Activated T-cell treated with anti-CD3 and anti-CD28 coated beads, Interleukin-2, amount 50 U/mL, for 1 hour (primary cell): ENCODE results near the gene ENPP7.
A peak's percentile ranks its signal among the peaks of the same experiment; 100 is the strongest.

ENCODE experiments used
- DNase-seq: peaks from one replicate; pipeline ENCODE4 v3.0.0-alpha.2; 2020

The ENPP7 gene

DNA sequence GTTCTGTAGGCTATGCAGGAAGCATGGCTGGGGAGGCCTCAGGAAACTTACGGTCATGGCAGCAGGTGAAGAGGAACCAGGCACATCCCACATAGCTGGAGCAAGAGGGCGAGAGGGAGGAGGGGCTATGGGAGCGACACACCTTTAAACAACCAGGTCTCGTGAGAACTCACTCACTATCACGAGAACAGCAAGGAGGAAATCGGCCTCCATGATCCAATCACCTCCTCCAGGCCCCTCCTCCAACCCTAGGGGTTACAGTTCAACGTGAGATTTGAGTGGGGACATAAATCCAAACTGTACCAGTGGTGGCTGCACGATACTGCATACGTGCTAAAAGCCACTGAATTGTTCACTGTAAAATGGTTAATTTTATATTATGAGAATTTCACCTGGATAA, 26.1 kb upstream of the ENPP7 start:
- DNase-seq, result no peak

DNA sequence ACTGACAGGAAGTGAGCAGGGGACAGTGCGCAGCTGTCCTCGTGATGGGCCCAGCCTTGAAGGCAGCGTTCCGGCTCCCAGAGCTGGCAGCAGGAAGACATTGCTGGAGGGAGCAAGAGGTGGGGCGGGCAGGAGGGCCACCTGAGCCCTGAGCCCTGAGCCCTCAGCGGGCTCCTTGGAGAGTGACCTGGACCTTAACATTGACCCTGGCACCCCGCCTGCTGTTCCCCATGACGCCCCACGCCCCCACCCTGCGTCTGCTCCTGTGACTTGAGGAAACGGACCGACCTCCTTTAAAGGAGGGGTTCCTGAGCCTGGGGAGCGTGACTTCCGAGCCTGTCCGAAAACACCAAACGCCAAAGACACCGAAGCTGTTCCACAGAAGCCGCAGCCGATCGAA, 25.1 kb upstream of the ENPP7 start:
- no peak for DNase-seq

DNA sequence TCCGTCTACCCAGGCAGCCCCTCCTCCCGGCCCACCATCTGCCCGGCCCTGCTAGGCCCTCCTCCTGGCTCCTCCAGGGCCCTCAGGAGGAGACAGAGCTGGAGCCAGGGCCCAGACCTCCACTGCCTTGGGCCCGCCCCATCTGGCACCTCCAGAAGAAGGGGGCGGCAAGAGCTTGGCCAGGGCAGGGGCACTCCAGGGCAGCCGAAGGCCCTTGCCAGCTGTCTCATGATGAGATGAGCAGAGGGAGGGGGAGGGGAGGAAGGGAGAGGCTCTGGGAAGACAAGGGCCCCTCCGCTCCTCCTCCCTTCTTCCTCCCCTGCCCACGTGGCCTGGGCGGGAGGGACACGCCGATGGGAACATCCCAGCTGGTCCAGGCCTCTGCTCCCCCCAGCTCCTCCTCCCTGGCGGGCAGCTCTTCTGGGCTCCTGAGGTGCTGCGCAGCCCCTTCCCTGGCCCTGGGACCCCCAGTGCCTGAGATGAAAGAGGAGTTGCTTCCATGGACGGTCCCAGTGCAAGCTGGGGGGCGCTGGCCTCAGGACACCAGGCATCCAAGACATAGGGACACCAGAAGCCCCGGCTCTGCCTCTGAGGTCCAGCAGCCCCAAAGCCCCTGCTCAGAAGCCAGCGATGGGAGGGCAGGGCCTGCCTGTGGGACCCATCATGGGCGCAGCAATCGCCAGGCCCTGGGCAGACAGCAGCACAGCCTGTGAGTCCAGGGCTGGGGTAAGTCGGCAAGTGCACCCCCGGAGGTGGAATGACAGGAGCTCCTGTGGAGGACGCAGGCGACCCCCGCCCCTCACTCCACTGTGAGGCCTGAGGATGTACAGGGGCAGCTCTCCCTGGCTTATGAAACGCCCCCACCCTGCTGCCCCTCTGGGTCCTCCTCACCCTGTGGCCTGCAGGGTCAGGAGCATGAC, 23.6 kb upstream of the ENPP7 start:
- DNase-seq, result no peak

DNA sequence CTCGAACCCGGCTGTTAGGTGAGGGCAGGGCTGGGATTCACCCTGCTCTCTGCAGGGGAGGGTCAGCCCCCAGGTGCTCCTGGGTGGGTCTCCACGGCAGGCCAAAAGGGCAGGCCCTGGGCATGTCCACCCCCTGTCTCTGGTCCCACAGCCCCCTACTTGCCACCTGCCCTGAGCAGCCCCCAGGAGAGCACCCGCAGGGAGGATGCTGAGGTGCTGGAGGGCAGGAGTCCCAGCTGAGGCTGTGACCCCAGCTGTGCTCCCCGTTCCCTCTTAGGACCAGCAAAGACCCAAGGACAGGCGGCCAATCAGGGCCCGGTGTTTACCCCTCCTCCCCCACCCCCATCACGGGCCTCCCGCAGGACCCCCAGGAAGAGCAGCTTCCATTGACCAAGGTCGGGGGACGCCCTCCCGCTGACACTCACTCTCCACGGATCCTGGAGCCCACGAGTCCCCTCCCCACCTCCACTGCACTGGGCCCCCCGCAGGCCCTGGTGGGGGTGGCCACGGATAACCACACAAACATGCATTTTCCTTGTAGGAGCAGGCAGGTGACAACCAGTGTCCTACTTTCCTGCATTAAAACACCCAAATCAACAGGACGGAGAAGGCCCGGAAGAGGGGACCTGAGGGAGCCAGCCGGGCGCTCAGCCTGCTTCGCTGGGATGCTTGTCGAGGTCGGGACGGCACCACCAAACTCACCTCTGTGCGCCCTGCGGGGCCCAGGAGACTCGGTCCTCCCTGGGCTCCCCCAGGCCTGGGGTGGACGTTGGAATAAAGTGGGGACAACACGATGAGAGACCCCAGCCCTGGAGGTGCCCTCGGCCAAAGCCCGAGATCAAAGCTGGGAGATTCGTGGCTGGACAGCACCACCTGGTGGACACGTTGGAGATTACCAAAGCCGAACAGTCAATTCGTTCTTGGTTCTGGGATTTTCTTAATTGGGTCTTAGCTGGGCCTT, 22.5 kb upstream of the ENPP7 start:
- peak; percentile 66 for DNase-seq

DNA sequence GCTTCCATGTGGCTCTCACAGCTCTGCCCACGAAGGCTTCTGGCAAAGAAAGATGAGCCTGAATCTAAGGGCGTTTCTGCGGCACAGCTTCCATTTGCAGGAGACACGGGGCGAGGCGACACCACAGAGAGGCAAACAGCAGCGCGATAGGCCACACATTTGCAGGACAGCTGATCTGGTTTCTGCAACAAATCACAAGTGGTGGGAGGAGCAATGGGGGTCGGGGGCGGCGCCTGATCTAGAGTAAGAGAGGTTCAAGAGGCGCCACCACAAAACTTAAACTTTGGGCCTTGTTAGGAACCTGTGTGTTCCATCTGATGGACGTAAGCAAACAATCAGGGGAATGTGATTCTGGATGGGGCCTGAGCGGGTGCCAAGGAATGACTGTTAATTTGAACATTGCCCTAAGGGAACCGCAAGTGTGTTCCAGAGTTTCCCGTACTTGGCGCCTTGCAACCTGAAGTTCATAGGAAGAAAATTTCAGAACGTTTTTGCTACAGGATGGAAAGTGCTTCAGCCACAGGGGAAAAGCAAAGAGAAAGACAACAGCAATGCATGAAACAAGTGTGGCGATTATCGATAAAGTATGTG, 18.9 kb upstream of the ENPP7 start:
- no peak for DNase-seq

DNA sequence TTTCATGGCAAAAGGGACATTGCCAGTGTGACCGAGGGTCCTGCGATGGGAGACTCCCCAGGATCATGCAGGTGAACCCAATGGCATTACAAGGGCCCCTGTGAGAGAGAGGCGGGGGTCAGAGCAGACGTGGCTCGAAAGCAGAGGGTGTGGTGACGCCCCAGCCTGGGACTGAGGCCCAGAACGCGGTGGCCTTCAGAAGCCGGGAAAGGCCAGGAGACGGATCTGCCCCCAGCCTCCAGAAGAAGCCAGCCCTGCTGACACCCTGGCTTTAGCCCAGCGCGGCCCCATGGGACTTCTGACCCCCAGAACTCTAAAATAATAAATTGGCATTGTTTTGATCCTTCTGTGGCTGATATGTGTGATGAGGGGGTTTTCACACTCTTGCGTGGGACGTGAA, 17.4 kb upstream of the ENPP7 start:
- DNase-seq, result no peak

DNA sequence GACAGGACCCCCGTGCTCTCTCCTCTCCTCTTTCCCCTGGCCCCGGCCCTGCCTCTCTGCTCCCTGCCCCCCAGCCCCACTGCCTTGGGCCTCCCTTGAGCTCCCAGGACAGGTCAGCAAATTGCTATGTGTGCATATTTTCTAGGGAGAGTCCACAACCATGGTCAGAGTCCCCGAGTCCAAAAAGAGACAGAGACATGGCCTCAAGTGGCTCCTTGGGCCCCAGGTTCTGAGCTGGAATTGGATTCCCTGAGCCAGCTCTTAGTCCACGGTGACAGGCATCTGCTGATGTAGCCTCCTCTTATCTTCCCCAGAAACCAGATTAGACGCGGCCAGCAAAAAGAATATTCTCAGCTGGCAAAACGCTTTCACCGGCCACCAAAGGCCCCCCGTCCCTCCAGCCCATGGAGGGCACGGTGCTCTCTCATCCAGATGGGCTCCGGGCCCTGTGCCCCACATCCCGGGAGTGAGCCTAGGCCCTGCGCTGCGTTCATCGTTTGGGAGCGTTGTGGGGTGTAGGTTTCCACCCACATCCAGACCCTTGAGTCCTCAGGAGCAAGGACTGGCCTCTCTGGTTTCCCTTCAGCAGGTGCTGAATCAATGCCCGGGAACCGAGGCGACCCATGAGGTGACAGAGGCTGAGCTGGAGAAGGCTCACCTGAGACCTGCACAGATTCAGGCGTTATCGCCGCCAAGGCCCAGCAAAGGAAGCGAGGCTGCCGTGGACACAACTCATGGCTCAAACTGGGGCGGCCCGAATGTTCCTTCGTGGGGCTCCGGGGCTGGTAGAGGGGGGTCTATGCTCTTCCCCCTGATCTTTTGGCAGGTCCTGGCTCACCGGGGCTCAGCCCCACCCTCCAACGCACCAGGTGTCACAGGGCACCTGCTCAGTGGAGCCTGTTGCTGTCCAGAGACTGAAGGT, 16.3 kb upstream of the ENPP7 start:
- DNase-seq, result no peak

DNA sequence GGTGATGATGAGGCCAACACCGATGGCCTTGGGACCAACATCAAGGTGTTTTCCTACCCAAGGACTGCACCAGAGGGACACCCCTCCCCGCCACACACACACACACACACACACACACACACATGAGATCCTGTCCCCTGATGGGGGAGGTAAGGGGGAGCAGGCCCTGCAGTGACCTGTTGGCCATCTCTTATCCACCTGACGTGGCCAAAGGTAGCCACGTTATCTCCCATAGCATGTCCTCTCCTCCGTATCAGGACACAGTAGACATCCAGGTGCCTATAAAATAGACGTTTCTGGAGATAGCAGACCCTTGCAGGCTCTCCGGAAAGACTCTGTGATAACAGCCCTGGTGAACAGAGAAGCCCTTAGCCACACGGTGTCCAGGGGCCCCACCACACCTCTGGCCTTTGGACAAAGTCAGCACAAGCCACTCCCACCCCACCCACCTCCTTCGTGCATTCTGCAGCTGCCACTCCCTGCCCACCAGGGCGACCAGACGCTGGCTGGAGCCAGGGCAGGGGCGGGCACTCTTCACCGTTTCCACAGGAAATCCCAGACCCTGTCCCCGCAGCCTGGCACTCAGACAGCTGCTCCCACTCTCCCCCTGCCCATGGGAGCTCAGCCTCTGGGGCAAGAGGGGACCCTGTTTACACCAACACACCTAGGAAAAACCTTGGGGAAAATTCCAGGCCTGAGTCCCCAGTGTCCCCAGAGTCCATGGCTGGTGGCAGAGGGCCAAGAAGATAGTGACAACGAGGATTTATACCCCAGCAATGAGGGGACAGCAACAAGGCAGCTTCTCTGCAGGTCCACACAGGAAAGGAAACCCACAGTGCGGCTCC, 15.4 kb upstream of the ENPP7 start:
- DNase-seq, result no peak

DNA sequence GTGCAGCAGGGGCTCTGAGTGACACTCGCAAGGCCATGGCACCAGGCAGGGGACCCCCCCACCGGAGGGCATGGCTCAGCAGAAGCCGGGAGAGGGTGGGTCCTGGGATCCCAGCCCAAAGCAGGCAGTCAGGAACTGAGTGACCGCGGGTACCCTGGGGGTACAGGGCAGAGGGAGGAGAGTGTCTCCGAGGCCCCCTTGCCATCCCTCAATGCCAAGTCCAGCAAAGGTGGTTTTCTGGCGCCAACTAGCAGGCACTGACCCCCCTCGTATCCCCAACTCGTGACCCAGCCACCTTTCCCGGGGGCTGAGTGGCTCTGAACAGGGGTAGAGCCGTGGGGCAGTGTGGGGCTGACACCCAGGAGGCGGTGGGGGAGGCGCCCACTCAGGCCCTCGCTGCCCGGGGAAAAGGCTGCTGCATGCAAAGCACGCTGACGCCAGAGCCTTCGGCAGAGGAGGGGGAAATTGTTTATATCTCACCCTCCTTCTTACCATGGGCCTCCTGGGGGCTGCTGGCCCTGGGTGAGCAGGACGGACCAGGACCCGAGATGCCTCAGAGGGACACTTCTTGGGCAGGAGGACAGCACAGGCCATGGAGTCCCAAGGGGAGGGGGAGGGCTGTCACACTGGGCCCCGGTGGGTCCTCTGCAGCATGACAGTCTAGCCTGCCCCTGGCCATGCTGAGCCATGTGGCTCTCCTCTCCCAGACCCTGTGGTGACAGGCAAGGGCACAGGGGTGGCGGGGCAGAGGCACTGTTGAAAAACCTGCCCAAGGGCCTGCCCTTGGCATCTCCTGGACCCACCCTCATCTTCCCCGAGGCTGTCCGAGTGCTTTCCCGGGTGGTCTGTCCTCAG, 14.6 kb upstream of the ENPP7 start:
- DNase-seq, result no peak

DNA sequence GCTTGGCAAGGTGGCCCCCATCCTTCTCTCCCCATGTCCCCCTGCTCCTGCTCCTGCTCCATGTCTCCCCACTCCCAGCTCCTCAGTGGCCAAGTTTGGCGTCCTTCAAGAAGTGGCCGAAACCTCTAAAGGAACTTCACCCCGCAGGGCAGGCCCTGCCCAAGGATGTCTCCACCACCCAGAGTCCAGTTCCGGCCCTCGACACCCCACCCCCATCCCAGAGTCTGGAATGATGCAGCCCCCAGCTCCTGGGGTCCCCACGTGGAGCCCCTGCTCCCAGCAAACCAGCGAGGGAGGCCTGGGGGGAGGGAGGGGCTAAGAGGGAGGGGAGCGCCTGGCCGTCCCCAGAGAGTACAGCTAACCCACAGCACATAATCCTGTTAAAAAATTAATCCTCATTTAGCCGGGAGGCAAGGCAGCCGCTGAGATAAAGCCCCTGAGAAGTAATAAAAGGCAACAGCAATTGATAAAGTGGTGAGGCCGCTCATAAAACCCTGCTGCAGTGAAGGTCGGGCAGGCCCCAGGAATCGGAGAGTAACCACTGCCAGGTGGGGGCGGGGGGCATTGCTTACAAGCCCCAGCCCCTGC, 9.9 kb upstream of the ENPP7 start:
- no peak for DNase-seq

DNA sequence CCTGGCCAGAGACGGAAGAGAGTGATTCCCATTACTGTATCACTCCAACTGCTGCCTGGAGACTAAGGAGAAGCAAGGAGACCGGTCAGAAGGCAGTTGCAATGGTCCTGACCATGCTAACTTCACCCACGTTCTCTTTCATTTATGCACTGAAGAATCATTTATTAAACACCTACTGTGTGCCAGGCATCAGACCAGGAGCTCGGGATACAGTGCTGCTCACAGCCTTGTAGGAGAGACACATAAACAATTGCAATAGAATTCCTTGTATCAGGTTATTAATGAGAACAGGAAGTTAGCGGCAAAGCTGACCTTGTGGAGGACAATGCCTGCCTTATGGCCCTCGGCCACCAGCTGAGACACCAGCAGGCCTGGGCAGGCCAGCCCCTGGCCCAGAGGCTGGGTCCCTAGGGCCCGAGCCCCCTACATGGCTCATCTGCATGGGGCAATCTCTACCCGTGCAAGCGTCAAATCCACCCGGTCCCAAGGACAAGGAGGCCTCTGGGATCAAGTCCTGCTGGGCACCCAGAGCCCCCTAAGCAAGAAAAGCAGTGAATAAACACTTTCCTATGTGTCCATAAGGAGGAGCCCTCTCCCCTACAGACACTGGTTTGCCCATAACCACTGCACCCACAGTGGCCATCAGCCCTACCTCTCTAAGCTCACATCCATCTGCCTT, 8.6 kb upstream of the ENPP7 start:
- DNase-seq, result no peak

DNA sequence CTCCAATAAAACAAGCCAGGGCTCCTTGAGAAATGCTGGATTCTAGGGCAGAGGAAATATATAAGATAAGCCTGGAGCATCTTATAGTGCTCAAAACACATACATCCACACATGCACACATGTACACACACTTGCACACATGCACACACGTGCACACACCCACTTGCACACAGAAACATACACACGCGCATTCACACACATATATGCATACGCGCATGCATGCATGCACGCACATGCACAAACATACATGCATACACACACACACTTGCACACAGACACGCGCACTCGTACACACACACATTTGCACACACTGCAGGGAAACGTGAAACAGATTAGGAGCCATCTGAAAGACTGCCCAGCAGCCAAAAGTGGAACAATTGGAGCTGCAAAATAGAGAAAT, 8.0 kb upstream of the ENPP7 start:
- DNase-seq, result no peak

DNA sequence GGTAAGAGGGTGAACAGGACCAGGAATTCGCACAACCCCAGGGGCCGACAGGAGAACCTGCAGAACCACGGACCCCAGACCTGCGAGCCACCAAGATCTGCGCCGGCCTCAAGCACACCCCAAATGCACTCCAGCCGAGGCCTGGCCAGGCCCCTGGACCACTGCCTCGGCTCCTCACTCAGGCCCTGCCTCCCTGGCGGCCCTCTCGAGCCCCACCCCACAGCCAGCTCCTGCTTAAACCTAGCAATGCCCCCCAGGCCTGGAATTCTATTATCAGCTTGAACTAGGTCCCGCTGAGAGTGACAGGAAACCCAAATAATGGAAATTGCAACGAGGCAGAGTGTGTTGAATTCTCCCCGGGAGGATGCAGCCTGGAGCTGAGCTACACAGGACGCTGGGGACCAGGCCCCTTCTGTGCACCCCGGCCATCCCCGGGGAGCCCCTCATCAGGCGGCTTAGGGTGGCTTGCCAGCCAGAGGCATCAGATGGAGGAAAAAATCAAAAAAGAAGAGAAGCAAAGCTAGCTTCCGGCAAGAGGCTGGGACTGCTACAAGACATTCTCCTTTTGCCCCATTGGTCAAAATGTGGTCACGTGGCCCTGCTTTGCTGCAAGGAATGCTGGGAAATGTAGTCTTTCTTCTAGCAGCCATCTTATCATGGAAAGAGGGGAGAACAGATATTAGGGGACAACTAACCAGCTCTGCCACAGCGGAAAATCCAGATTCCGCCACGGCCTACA, 2.4 kb upstream of the ENPP7 start:
- DNase-seq, result peak; percentile 77

DNA sequence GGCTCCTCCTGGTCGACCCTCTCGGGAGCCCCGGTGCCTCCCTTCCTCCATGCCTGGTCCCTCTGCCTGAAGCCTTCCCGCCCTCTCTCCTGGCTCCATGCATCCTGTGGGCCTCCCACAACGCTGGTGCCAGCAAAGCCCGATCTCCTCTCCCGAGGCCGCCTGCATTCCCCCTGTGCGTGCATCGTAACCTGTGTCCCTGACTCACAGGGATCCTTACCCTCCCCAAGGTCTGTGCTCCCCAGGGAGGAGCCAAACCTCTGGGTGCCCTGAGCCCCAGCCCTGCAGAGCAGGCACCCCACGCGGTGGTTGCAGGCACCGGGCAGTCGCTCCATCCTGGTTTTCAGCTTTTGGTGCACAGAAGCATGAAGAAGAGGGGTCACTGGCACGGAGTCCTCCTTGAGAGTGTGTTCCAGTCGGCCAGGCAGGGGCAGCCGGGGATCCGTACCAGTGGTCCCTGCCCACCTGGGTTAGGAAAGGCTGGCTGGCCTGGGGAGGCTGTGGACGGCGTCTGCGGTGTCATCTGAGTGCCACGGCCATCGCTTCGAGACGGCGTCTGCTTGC, 1.8 kb upstream of the ENPP7 start:
- DNase-seq, result no peak

DNA sequence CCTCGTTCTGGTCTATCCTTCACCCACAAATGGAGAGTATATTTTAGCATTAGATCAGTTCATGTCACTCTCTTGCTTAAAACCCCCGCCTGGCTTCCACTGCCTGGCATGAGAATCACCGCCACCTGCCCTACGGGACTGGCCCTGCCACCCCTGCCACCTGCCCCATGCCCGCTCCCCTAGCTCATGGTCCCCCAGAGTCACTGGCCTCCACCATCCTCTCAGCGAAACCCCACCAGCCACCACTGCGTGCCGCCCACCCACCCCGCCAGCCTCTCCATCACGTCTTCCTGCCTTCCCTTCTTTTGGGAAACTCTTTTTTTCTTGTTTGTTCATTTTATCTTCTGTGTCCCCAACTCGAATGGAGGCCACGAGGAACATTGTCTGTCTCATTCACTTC, 982 bp upstream of the ENPP7 start:
- DNase-seq, result no peak

DNA sequence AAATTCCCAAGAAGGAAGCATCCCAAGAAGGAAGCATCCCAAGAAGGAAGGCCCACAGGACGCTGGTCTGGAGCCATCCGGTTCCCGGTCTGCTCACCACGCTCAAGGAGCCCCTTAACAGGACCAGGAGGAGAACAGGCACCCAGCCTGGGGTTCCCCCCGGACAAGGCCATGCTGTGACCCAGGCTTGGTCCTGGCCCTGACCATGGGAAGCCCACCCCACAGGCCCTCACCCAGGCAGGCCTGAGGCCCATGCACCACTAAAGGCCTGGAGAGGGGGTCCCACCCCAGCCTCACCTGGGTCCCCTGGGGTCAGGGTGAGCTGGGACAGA, 340 bp upstream of the ENPP7 start:
- no peak for DNase-seq

DNA sequence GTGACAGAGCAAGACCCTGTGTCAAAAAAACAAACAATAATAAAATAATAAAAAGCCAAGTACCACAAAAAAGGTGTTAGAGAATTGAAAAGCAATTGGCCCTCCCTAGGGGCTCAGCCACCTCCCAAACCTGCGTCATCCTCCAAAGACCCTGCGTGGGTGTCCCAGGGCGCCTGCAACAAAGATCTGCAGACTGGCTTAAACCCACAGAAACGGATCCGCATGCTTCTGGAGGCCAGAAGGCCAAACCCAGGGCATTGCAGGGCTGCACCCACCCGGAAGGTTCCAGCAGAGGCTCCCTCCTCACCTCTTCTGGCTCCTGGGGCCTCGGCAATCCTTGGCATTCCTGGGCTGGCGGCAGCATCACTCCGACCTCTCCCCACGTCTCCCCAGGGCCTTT, 1.5 kb downstream of the ENPP7 start:
- no peak for DNase-seq
